Esophagus muscularis mucosa (tissue), 4 donors: ENCODE results near the gene ST3GAL6. TPM values are rescaled to one million over a fixed set of nuclear protein-coding genes. Genes with fewer than 3 reads are reported as not detected.

ENCODE experiments used
- DNase-seq: peaks from one replicate; pipeline ENCODE4 v3.0.0-alpha.2; 2017; ENCODE audit errors: extremely low spot score
- H3K27ac ChIP-seq, 4 donors: fragments of 200-600 bp; sonication (generic); replicated peaks in 1 of 4; 1 replicate in 3 of 4; 2 replicates in 1 of 4; pipeline ENCODE4 v1.5.1; 2016 to 2019; ENCODE audit warnings: mild to moderate bottlenecking in 1 of 4
- H3K27me3 ChIP-seq, 4 donors: fragments of 200-600 bp; sonication (generic); one replicate each; pipeline versions ENCODE4 v1.5.1 to v1.6.0; 2016 to 2019
- H3K36me3 ChIP-seq, 4 donors: fragments of 200-600 bp; sonication (generic); one replicate each; pipeline ENCODE4 v1.5.1; 2016 to 2019
- H3K4me1 ChIP-seq, 4 donors: fragments of 200-600 bp; sonication (generic); one replicate each; pipeline ENCODE4 v1.5.1; 2016 to 2019
- H3K4me3 ChIP-seq, 4 donors: fragments of 200-600 bp; sonication (generic); 1 replicate in 2 of 4; 2 replicates in 2 of 4; pipeline ENCODE4 v1.5.1; 2016 to 2019; ENCODE audit warnings: mild to moderate bottlenecking in 4 of 4, moderate library complexity in 1 of 4
- H3K9me3 ChIP-seq, 4 donors: fragments of 200-600 bp; sonication (generic); 1 replicate in 3 of 4; 2 replicates in 1 of 4; pipeline ENCODE4 v1.5.1; 2016 to 2019
- EP300 ChIP-seq: sonication (generic); formaldehyde crosslinking; IDR thresholded peaks from one replicate; pipeline ENCODE4 v1.6.1; 2017; ENCODE audit warnings: antibody characterized with exemption
- POLR2A ChIP-seq: fragments of 450-650 bp; IDR thresholded peaks from one replicate; pipeline ENCODE4 v1.6.1; 2017; ENCODE audit warnings: antibody characterized with exemption, moderate library complexity, mild to moderate bottlenecking, low read depth
- POLR2AphosphoS5 ChIP-seq, 2 donors: sonication (generic); formaldehyde crosslinking; IDR thresholded peaks; one replicate each; pipeline ENCODE4 v1.6.1; 2017; ENCODE audit warnings: antibody characterized with exemption in 2 of 2
- WGBS: methylation state at CpG from one replicate; pipeline ENCODE4 v1.1.5; 2018; 5-methylcytosine and 5-hydroxymethylcytosine counted together
- intact Hi-C: fragments of 100-400 bp; cut with DNase I; formaldehyde crosslinking; loops from one replicate; pipeline ENCODE4 v1.15.1; 2023
- total RNA-seq, 4 donors: library from RNA; depleted of rRNA; stranded (reverse); fragments of >200 nt; gene quantifications; one replicate each; pipeline versions ENCODE4 v1.1.0 to v1.2.1, GENCODE V29; 2016
- TF ChIP-seq, protein P1 (sequence below), 3 experiments: fragments of 200-600 bp in 2 of 3; fragments of 450-650 bp in 1 of 3; sonication (generic) in 2 of 3; IDR thresholded peaks; one replicate each; pipeline ENCODE4 v1.5.1; 2017 to 2019; ENCODE audit warnings: antibody characterized with exemption in 3 of 3, mild to moderate bottlenecking in 2 of 3, moderate library complexity in 1 of 3

The ST3GAL6 gene
- total RNA-seq, 4 donors from 2014 or later: 3.3 to 10.8 (median 4.6) TPM

DNA sequence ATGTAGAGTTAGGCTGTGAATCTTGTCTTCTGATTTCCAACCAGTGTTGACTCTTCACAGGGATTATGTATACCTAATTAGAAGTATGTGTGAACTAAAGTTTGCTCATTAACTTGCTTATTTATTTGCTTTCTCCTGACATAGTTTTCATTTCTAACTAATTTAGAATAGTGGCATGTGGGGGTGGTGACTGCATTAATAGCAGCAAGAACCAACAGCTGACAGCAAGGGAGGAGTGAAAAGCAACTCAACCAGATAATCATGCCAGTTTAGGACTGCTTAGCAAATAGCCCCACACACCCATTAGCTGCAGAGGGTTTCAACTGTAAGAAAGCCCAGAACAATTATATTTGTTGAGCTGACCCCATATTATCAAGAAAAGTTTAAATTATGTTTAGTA is 3.8 kb downstream of the ST3GAL6 start:
- peaks cover 14 to 57% (median 37%) of the 10 kb centered on the region in 4 donors for H3K4me1 ChIP-seq
- TF ChIP-seq EP300 (no peak), POLR2A (no peak), POLR2AphosphoS5 (IDR thresholded peaks at IDR 0.05) (no peak)
- TF ChIP-seq, protein P1, sequence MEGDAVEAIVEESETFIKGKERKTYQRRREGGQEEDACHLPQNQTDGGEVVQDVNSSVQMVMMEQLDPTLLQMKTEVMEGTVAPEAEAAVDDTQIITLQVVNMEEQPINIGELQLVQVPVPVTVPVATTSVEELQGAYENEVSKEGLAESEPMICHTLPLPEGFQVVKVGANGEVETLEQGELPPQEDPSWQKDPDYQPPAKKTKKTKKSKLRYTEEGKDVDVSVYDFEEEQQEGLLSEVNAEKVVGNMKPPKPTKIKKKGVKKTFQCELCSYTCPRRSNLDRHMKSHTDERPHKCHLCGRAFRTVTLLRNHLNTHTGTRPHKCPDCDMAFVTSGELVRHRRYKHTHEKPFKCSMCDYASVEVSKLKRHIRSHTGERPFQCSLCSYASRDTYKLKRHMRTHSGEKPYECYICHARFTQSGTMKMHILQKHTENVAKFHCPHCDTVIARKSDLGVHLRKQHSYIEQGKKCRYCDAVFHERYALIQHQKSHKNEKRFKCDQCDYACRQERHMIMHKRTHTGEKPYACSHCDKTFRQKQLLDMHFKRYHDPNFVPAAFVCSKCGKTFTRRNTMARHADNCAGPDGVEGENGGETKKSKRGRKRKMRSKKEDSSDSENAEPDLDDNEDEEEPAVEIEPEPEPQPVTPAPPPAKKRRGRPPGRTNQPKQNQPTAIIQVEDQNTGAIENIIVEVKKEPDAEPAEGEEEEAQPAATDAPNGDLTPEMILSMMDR (IDR thresholded peaks at IDR 0.05): no peak

DNA sequence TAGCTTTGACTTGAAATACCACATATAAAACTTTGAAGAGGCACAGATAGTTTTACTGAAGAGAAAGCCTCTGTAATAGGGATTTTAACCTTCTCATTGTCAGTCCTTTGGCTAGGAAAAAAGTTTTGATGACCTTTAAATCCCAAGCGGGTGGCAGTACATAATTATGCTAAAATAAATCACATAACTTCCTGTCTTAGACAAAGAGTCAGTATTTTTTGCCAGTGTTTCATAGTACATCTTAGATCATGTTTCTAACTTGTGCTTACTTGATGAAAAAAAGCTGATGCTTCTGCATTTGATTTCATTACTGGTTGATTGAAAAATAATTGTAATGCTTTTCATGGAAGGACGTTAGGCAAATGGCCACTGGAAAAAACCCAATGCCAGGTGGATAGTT is 5.8 kb downstream of the ST3GAL6 start:
- Histone ChIP-seq H3K27me3 (no peaks in the 10 kb centered on the region), H3K4me1 (peaks cover 11 to 36% (median 22%) of the 10 kb centered on the region in 4 donors), H3K36me3 (no peaks in the 10 kb centered on the region), H3K4me3 (no peak overlapping the region), H3K27ac (no peak overlapping the region), H3K9me3 (no peaks in the 10 kb centered on the region)
- WGBS: 43% methylated on average over 2 of the region's 2 CpGs
- no peak for DNase-seq
- intact Hi-C loops: no loop called here
- no peak for TF ChIP-seq EP300
- TF ChIP-seq, protein P1 (IDR thresholded peaks at IDR 0.05): no peak

More for the DNA sequence above, 3.8 kb downstream of the ST3GAL6 start:
- intact Hi-C loops: no loop called here
- no peaks in the 10 kb centered on the region for H3K9me3 ChIP-seq
- no peak overlapping the region for H3K27ac ChIP-seq
- H3K4me3 ChIP-seq: no peak overlapping the region
- no peaks in the 10 kb centered on the region for H3K27me3 ChIP-seq
- H3K36me3 ChIP-seq: no peaks in the 10 kb centered on the region
- no peak for DNase-seq

DNA sequence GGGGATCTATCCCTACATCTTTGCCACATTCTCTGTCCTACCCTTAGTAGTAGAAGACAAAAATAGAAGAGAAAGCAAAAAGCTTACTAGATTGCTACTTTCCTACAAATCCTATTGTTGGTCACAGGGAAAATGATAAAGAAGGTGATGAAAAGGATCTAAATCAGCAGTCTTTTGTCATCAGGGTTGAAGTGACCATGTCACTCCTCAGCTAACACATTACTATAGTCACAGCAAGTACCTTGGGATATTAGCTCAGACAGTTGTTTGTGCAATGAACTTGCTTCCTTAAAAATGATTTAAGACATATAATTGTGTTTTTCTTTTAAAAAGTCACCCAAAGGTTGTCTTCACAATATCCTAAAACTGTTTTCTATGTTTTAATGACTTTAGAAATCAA is 6.3 kb downstream of the ST3GAL6 start:
- no peak overlapping the region for H3K27ac ChIP-seq

DNA sequence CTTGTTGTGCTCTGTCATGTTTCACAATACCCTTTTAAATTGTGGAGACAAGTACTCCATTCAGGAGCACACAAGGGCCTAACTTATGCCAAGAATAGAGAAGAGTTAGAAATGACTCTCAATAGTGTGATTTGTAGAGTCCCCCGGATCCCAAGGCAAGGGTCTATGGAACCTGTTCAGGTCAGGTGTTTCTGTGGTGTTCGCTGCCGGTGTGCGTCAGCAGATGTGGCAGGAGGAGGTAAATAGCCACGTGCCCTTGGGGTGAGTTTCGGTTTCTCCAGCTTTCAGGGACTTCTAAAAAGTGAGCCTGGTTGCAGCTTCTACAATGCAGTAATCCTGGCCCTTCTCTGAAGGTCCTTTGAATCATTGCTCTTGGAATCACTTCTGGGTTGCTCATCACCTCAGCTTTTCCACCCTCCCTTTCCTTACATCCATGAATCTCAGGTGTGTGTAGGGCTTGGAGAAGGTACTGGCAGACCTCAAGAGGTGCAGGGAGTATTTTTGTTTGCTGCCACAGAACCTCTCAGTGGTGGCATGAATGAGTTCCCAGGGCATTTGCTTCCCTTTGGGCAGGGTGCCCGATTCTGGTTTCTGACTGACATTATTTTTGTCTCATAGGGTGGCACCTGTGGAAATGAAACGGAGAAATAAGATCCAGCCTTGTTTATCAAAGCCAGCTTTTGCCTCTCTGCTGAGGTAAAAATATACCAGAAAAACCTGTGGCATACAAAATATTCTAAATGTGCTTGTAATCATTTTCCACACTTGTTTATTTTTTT is 7.3 kb downstream of the ST3GAL6 start:
- TF ChIP-seq POLR2A (no peak), EP300 (no peak), POLR2AphosphoS5 (IDR thresholded peaks at IDR 0.05) (no peak)
- TF ChIP-seq, protein P1 (IDR thresholded peaks at IDR 0.05): no peak
- intact Hi-C loops: no loop called here
- no peak overlapping the region for H3K4me3 ChIP-seq
- no peaks in the 10 kb centered on the region for H3K9me3 ChIP-seq
- H3K27me3 ChIP-seq: no peaks in the 10 kb centered on the region
- no peak for DNase-seq
- H3K36me3 ChIP-seq: no peaks in the 10 kb centered on the region
- H3K4me1 ChIP-seq: peaks cover 0 to 24% (median 14%) of the 10 kb centered on the region in 4 donors
- WGBS: 89% methylated on average over 8 of the region's 8 CpGs
- H3K27ac ChIP-seq: no peak overlapping the region

More for the DNA sequence above, 6.3 kb downstream of the ST3GAL6 start:
- TF ChIP-seq, protein P1 (IDR thresholded peaks at IDR 0.05): no peak
- TF ChIP-seq EP300: no peak
- no peak for TF ChIP-seq POLR2AphosphoS5 (IDR thresholded peaks at IDR 0.05)
- TF ChIP-seq POLR2A: no peak
- no peaks in the 10 kb centered on the region for H3K36me3 ChIP-seq
- H3K4me1 ChIP-seq: peaks cover 6 to 34% (median 19%) of the 10 kb centered on the region in 4 donors
- no peak overlapping the region for H3K4me3 ChIP-seq
- no peaks in the 10 kb centered on the region for H3K9me3 ChIP-seq
- no peak for DNase-seq
- H3K27me3 ChIP-seq: no peaks in the 10 kb centered on the region
- intact Hi-C loops: no loop called here

DNA sequence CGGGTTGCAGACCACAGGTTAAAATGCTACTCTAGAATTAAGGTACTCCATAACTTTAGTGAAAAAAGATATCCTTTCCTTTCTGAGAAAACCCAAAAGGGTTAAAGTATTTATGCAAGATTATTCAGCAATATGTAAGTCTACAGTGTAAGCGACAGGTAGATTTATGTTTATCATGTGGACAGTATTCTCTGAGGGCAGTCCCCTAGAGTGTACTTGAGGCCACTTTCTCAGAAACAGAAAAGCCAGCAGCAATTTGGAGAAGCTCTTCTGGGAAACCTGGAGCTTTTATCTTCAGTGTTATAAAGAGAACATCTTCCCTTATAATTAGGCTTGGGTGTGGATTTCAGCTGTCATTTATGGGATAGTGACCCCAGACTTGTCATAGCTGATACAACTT is 8.9 kb downstream of the ST3GAL6 start:
- H3K27me3 ChIP-seq: no peaks in the 10 kb centered on the region
- TF ChIP-seq POLR2A (no peak), EP300 (no peak), POLR2AphosphoS5 (IDR thresholded peaks at IDR 0.05) (no peak)
- TF ChIP-seq, protein P1 (IDR thresholded peaks at IDR 0.05): no peak
- intact Hi-C loops: no loop called here
- H3K9me3 ChIP-seq: no peaks in the 10 kb centered on the region
- DNase-seq: no peak
- peaks cover 0 to 15% (median 14%) of the 10 kb centered on the region in 4 donors for H3K4me1 ChIP-seq
- H3K36me3 ChIP-seq: peaks cover 0 to 3% (median 0%) of the 10 kb centered on the region in 4 donors
- H3K4me3 ChIP-seq: no peak overlapping the region
- 92% methylated on average over 2 of the region's 2 CpGs for WGBS
- H3K27ac ChIP-seq: no peak overlapping the region
